Glutamatergic neuron (in vitro differentiated cells): ENCODE results near the gene SWAP70. TPM values are rescaled to one million over a fixed set of nuclear protein-coding genes. Genes with fewer than 3 reads are reported as not detected.

ENCODE experiments used
- DNase-seq: peaks from one replicate; pipeline ENCODE4 v3.0.0; 2022
- H3K27ac Mint-ChIP-seq: one replicate; pipeline ENCODE4 v1.8.0; 2020; ENCODE audit warnings: mild to moderate bottlenecking, mixed read lengths, inconsistent platforms; ENCODE audit not compliant: unreplicated experiment
- H3K27me3 Mint-ChIP-seq: one replicate; pipeline ENCODE4 v1.8.0; 2020; ENCODE audit warnings: mild to moderate bottlenecking, moderate library complexity, mixed read lengths, inconsistent platforms; ENCODE audit not compliant: unreplicated experiment
- H3K36me3 Mint-ChIP-seq: one replicate; pipeline ENCODE4 v1.8.0; 2020; ENCODE audit warnings: mild to moderate bottlenecking, mixed read lengths, inconsistent platforms; ENCODE audit not compliant: unreplicated experiment
- H3K4me1 Mint-ChIP-seq: one replicate; pipeline ENCODE4 v1.8.0; 2020; ENCODE audit warnings: mild to moderate bottlenecking, low read depth, mixed read lengths, inconsistent platforms; ENCODE audit not compliant: unreplicated experiment
- H3K4me3 Mint-ChIP-seq: one replicate; pipeline ENCODE4 v1.8.0; 2020; ENCODE audit warnings: mild to moderate bottlenecking, mixed read lengths, inconsistent platforms; ENCODE audit not compliant: unreplicated experiment
- H3K9me3 Mint-ChIP-seq: one replicate; pipeline ENCODE4 v1.8.0; 2020; ENCODE audit warnings: mild to moderate bottlenecking, moderate library complexity, mixed read lengths, inconsistent platforms; ENCODE audit not compliant: unreplicated experiment
- total RNA-seq: library from RNA; stranded (reverse); fragmentation: NEBNext Ultra II Directional; extraction: Animal tissue kit (Norgen Biotek cat#: 25700); gene quantifications from one replicate; pipeline ENCODE4 v1.2.1, GENCODE V29; 2021; ENCODE audit not compliant: unreplicated experiment
- TF ChIP-seq, protein P1 (sequence below): fragments of 200-600 bp; sonication (generic); IDR thresholded peaks from one replicate; pipeline ENCODE4 v1.5.0; 2021; ENCODE audit not compliant: partially characterized antibody, unreplicated experiment

Gene SWAP70
- total RNA-seq, 1 donor from 2014 or later = 8.7 TPM

DNA sequence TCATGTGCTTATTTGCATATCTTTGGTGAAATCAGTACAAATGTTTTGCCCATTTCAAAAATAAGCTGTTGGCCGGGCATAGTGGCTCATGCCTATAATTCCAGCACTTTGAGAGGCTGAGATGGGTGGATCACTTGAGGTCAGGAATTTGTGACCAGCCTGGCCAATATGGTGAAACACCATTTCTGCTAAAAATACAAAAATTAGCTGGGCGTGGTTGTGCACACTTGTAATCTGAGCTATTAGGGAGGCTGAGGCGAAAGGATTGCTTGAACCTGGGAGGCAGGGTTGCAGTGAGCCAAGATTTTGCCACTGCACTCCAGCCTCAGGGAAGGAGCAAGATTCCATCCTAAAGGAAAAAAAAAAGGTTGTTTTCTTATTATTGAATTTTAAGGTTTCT, 136.0 kb downstream of the SWAP70 start:
- TF ChIP-seq, protein P1, sequence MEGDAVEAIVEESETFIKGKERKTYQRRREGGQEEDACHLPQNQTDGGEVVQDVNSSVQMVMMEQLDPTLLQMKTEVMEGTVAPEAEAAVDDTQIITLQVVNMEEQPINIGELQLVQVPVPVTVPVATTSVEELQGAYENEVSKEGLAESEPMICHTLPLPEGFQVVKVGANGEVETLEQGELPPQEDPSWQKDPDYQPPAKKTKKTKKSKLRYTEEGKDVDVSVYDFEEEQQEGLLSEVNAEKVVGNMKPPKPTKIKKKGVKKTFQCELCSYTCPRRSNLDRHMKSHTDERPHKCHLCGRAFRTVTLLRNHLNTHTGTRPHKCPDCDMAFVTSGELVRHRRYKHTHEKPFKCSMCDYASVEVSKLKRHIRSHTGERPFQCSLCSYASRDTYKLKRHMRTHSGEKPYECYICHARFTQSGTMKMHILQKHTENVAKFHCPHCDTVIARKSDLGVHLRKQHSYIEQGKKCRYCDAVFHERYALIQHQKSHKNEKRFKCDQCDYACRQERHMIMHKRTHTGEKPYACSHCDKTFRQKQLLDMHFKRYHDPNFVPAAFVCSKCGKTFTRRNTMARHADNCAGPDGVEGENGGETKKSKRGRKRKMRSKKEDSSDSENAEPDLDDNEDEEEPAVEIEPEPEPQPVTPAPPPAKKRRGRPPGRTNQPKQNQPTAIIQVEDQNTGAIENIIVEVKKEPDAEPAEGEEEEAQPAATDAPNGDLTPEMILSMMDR = no peak
- H3K36me3 Mint-ChIP-seq = no peaks in the 10 kb centered on the region

DNA sequence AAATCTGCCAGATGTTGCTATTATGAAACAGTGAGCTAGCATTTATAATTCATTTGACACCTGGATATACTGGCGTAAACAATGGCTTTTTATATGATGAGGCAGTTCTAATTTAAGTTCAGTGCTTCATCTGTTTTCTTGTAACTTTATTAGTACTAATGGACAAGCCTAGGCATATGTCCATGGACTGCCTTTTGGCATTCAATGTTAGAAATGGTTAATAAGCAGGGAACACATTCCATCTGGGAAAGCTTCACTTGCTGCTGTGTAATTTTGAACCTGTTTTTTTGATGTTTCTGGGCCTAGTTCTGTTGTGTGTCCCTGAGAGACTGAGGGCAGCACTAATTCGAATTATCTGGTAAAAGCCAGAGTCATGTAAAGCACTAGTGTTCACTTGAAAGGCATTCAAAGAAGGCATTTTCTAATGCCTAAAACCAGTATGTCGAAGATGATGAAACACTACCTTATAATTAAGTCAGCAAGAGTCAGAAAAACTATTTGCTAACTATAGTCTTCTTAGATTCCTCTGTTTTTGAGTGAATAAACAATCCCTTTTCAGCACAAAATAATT, 138.5 kb downstream of the SWAP70 start:
- no peaks in the 10 kb centered on the region for H3K9me3 Mint-ChIP-seq
- no peak overlapping the region for H3K4me3 Mint-ChIP-seq
- H3K27me3 Mint-ChIP-seq = no peaks in the 10 kb centered on the region
- peaks cover 5% of the 10 kb centered on the region for H3K4me1 Mint-ChIP-seq
- TF ChIP-seq, protein P1 = no peak
- DNase-seq = no peak
- no peaks in the 10 kb centered on the region for H3K36me3 Mint-ChIP-seq
- peak overlapping the region; percentile 16 for H3K27ac Mint-ChIP-seq

More for the DNA sequence above, 136.0 kb downstream of the SWAP70 start:
- DNase-seq = no peak
- Mint-ChIP-seq H3K9me3 (no peaks in the 10 kb centered on the region), H3K4me3 (no peak overlapping the region), H3K27me3 (no peaks in the 10 kb centered on the region), H3K27ac (no peak overlapping the region), H3K4me1 (peaks cover 5% of the 10 kb centered on the region)

Other genes starting within 250 kb of the SWAP70 start
- gene ZNF143, start 203.1 kb upstream of the SWAP70 start, total RNA-seq = 28.2 TPM
- gene WEE1, start 90.4 kb upstream of the SWAP70 start, total RNA-seq = 10.2 TPM